ENCODE measurements around the gene LIPC.

The LIPC gene

DNA sequence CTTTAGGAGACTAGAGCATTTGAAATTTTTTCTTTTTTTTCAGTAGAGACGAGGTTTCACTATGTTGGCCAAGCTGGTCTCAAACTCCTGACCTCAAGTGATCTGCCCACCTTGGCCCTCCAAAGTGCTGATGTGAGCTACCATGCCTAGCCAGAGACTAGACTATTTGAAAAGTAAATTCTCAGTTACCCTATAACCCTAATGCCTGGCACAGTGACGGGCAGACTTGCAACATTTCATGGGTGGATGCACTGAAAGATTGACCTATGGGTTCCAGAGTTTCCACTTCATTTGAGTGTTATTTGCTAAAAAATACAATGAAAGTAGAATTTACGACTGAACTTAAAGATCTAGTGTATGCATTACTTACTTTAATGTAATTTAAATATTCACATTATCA, 45.7 kb upstream of the LIPC start:
- Histone ChIP-seq H2AFZ (ENCODE audit: low read depth, low read length, severe bottlenecking) (no peak overlapping the region), H3K27ac (ENCODE audit: low read depth, low read length) (no peak overlapping the region), H3K4me3 (ENCODE audit: insufficient read depth, low read length, poor library complexity, severe bottlenecking) (no peak overlapping the region), H3K36me3 (ENCODE audit: low read length) (no peaks in the 10 kb centered on the region), H3K9me3 (ENCODE audit: insufficient read depth, low read length) (no peaks in the 10 kb centered on the region), H3K79me2 (ENCODE audit: insufficient read depth, low read length) (no peaks in the 10 kb centered on the region), H3F3A (ENCODE audit: insufficient read depth) (no peaks in the 10 kb centered on the region), H3K4me2 (ENCODE audit: low read depth, low read length, poor library complexity, severe bottlenecking) (no peak overlapping the region), H3K9me2 (replicated peaks; ENCODE audit: insufficient read depth, low read length) (no peaks in the 10 kb centered on the region), H4K20me1 (ENCODE audit: low read depth, low read length) (no peaks in the 10 kb centered on the region), H3K9ac (ENCODE audit: low read length) (no peak overlapping the region), H3K27me3 (ENCODE audit: low read length) (no peaks in the 10 kb centered on the region)
- TF ChIP-seq, protein P1, sequence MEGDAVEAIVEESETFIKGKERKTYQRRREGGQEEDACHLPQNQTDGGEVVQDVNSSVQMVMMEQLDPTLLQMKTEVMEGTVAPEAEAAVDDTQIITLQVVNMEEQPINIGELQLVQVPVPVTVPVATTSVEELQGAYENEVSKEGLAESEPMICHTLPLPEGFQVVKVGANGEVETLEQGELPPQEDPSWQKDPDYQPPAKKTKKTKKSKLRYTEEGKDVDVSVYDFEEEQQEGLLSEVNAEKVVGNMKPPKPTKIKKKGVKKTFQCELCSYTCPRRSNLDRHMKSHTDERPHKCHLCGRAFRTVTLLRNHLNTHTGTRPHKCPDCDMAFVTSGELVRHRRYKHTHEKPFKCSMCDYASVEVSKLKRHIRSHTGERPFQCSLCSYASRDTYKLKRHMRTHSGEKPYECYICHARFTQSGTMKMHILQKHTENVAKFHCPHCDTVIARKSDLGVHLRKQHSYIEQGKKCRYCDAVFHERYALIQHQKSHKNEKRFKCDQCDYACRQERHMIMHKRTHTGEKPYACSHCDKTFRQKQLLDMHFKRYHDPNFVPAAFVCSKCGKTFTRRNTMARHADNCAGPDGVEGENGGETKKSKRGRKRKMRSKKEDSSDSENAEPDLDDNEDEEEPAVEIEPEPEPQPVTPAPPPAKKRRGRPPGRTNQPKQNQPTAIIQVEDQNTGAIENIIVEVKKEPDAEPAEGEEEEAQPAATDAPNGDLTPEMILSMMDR (IDR thresholded peaks at IDR 0.05; ENCODE audit: insufficient read depth, low read length, poor library complexity, severe bottlenecking), result no peak
- no peak for TF ChIP-seq EZH2phosphoT487 (conservative IDR thresholded peaks at IDR 0.05; ENCODE audit: low read length)

DNA sequence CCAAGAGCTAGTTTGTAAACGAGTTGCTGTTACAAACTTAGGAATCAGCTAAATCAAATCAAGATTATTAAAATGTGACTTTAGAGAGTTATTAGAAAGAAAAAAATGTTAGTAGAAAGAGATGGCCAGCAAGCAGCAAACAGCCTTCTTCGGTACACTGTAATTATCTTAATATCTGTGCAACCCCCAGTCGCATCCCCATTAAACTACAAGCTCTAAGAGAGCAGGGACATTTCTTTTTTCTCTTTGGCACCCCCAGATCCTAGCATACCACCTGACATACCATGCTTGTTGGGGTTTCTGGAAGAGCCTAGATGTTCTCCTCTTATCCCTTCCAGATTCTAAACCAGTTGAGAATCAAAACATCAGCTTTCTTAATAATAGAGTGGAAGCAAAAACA, 45.1 kb upstream of the LIPC start:
- Histone ChIP-seq H4K20me1 (ENCODE audit: low read depth, low read length) (no peaks in the 10 kb centered on the region), H3K27ac (ENCODE audit: low read depth, low read length) (no peak overlapping the region), H3K9me3 (ENCODE audit: insufficient read depth, low read length) (no peaks in the 10 kb centered on the region), H3K9ac (ENCODE audit: low read length) (no peak overlapping the region), H3K36me3 (ENCODE audit: low read length) (no peaks in the 10 kb centered on the region), H3K4me3 (ENCODE audit: insufficient read depth, low read length, poor library complexity, severe bottlenecking) (no peak overlapping the region), H3K27me3 (ENCODE audit: low read length) (no peaks in the 10 kb centered on the region), H3F3A (ENCODE audit: insufficient read depth) (no peaks in the 10 kb centered on the region), H3K79me2 (ENCODE audit: insufficient read depth, low read length) (no peaks in the 10 kb centered on the region), H2AFZ (ENCODE audit: low read depth, low read length, severe bottlenecking) (no peak overlapping the region), H3K4me2 (ENCODE audit: low read depth, low read length, poor library complexity, severe bottlenecking) (no peak overlapping the region), H3K9me2 (replicated peaks; ENCODE audit: insufficient read depth, low read length) (no peaks in the 10 kb centered on the region)
- no peak for TF ChIP-seq EZH2phosphoT487 (conservative IDR thresholded peaks at IDR 0.05; ENCODE audit: low read length)
- TF ChIP-seq, protein P1 (IDR thresholded peaks at IDR 0.05; ENCODE audit: insufficient read depth, low read length, poor library complexity, severe bottlenecking), result no peak

DNA sequence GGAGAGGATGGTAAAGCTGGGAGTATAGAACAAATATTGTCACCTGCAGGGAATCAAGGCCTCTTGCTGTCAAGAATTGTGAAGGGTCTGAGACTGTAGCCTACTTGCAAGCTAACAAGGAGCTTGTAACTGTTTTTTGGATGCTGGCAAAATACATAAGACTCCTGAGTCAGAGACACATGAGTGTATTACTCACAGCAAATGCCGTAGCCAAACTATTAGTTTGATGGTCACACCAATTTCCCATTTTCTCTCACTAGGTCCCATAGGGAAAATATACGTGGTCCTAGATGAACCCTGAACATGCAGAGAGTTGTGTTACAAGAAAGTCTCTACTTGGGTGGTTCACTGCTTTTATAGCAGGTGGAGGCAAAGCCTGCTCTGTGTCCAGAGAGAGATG, 44.7 kb upstream of the LIPC start:
- H3K27ac ChIP-seq (ENCODE audit: low read depth, low read length), result no peak overlapping the region
- no peaks in the 10 kb centered on the region for H3K36me3 ChIP-seq (ENCODE audit: low read length)
- no peaks in the 10 kb centered on the region for H3K79me2 ChIP-seq (ENCODE audit: insufficient read depth, low read length)
- no peak overlapping the region for H3K4me2 ChIP-seq (ENCODE audit: low read depth, low read length, poor library complexity, severe bottlenecking)
- H3K27me3 ChIP-seq (ENCODE audit: low read length), result no peaks in the 10 kb centered on the region
- no peak overlapping the region for H3K4me3 ChIP-seq (ENCODE audit: insufficient read depth, low read length, poor library complexity, severe bottlenecking)
- no peaks in the 10 kb centered on the region for H3F3A ChIP-seq (ENCODE audit: insufficient read depth)
- H3K9ac ChIP-seq (ENCODE audit: low read length), result no peak overlapping the region
- TF ChIP-seq EZH2phosphoT487 (conservative IDR thresholded peaks at IDR 0.05; ENCODE audit: low read length), result no peak
- TF ChIP-seq, protein P1 (IDR thresholded peaks at IDR 0.05; ENCODE audit: insufficient read depth, low read length, poor library complexity, severe bottlenecking), result no peak
- no peaks in the 10 kb centered on the region for H4K20me1 ChIP-seq (ENCODE audit: low read depth, low read length)
- no peak overlapping the region for H2AFZ ChIP-seq (ENCODE audit: low read depth, low read length, severe bottlenecking)
- H3K9me3 ChIP-seq (ENCODE audit: insufficient read depth, low read length), result no peaks in the 10 kb centered on the region
- H3K9me2 ChIP-seq (replicated peaks; ENCODE audit: insufficient read depth, low read length), result no peaks in the 10 kb centered on the region
